ENCODE results near the gene XKR8.

Gene XKR8

DNA sequence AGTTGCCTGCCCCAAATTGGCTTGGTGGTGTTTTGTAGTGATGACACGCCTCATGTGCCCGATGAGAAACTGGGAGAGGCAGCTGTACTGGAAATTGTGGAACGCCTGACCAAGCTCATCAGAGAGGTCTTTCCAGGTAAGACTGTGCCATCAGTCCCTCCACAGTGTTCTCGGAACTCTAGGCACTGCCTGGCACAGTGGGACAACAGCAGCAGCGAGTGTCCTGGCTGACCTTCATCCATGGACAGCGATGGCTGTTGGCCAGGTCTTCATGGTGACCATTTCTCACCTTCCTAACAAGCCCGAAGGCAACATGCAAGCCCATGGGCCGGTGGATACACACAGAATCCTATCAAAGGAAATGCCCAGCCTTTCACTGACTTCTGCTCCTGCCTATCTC, 10.7 kb upstream of the XKR8 start:
- Histone ChIP-seq H3K36me3 (ENCODE audit: control insufficient read depth, insufficient read depth, low read length) (no peaks in the 10 kb centered on the region), H3K9ac (ENCODE audit: low read length) (no peak overlapping the region), H3K56ac (ENCODE audit: low read length) (no peak overlapping the region), H3K27ac (ENCODE audit: low read depth, low read length) (no peak overlapping the region), H3K79me2 (ENCODE audit: control insufficient read depth, insufficient read depth, low read length) (no peaks in the 10 kb centered on the region), H4K5ac (ENCODE audit: low read length) (no peak overlapping the region), H2BK15ac (replicated peaks; ENCODE audit: low read depth) (no peak overlapping the region), H3K4ac (ENCODE audit: low read depth, low read length) (no peak overlapping the region), H2AK5ac (ENCODE audit: low read length) (no peak overlapping the region), H2BK5ac (ENCODE audit: low read length) (no peak overlapping the region), H3K4me3 (ENCODE audit: low read length) (no peak overlapping the region), H3K4me1 (ENCODE audit: control insufficient read depth, low read depth, low read length) (no peaks in the 10 kb centered on the region), H2BK120ac (ENCODE audit: low read depth, low read length) (no peak overlapping the region), H3K4me2 (ENCODE audit: low read length) (no peak overlapping the region), H3K18ac (ENCODE audit: low read length) (no peak overlapping the region), H3K79me1 (ENCODE audit: low read length) (no peaks in the 10 kb centered on the region), H4K8ac (ENCODE audit: low read depth, low read length) (no peak overlapping the region), H3K23ac (ENCODE audit: low read length) (no peak overlapping the region), H3K27me3 (ENCODE audit: insufficient read depth, low read length, poor library complexity) (no peaks in the 10 kb centered on the region)
- no CpG with 5 or more reads among the region's 8 CpGs for WGBS (ENCODE audit: extremely low coverage, insufficient coverage, low lambda C conversion rate)
- DNase-seq = no peak

DNA sequence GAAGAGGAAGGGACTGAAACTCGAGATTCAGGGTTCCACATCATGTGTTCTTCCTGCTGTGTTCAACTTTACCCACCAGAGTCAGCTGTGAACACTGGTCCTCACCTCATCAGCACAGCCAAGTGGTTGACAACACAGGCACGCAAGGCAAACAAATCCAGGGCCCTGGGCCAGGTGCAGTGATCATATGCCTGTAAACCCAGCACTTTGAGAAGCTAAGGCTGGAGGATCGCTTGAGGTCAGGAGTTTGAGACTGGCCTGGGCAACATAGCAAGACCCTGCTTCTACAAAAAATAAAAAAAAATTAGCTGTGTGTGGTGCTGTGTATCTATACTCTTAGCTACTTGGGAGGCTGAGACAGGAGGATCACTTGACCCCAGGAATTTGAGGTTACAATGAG, 8.4 kb upstream of the XKR8 start:
- Histone ChIP-seq H3K4ac (ENCODE audit: low read depth, low read length) (no peak overlapping the region), H2BK120ac (ENCODE audit: low read depth, low read length) (no peak overlapping the region), H3K4me1 (ENCODE audit: control insufficient read depth, low read depth, low read length) (no peaks in the 10 kb centered on the region), H3K4me2 (ENCODE audit: low read length) (no peak overlapping the region), H3K56ac (ENCODE audit: low read length) (no peak overlapping the region), H3K36me3 (ENCODE audit: control insufficient read depth, insufficient read depth, low read length) (no peaks in the 10 kb centered on the region), H3K4me3 (ENCODE audit: low read length) (no peak overlapping the region), H2BK15ac (replicated peaks; ENCODE audit: low read depth) (no peak overlapping the region), H4K5ac (ENCODE audit: low read length) (no peak overlapping the region), H3K79me1 (ENCODE audit: low read length) (no peaks in the 10 kb centered on the region), H2AK5ac (ENCODE audit: low read length) (no peak overlapping the region), H3K27ac (ENCODE audit: low read depth, low read length) (no peak overlapping the region), H4K8ac (ENCODE audit: low read depth, low read length) (no peak overlapping the region), H3K79me2 (ENCODE audit: control insufficient read depth, insufficient read depth, low read length) (no peaks in the 10 kb centered on the region), H3K9ac (ENCODE audit: low read length) (no peak overlapping the region), H3K23ac (ENCODE audit: low read length) (no peak overlapping the region), H3K27me3 (ENCODE audit: insufficient read depth, low read length, poor library complexity) (no peaks in the 10 kb centered on the region), H3K18ac (ENCODE audit: low read length) (no peak overlapping the region), H2BK5ac (ENCODE audit: low read length) (no peak overlapping the region)
- no peak for DNase-seq
- WGBS (ENCODE audit: extremely low coverage, insufficient coverage, low lambda C conversion rate) = no CpG with 5 or more reads among the region's 3 CpGs

DNA sequence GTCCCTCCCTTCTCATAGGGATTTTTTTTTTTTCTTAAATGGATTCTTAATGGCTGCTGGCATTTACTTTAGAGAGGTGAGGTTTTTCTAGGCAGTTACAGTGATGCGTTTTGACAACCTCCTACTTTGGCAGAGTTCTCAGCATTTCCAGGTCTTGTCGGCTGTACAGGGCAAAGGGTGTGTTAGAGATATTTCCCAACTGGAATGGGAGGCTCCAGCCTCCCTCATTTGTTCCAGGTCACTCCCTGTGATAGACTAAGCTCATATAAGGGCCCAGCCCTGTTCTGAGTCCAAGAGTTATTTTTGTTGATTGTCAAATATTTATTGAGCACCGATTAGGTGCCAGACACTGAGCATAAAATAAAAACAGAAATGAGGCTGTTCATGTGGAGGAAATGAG, 7.6 kb upstream of the XKR8 start:
- Histone ChIP-seq H2BK15ac (replicated peaks; ENCODE audit: low read depth) (no peak overlapping the region), H3K79me2 (ENCODE audit: control insufficient read depth, insufficient read depth, low read length) (no peaks in the 10 kb centered on the region), H3K56ac (ENCODE audit: low read length) (no peak overlapping the region), H2AK5ac (ENCODE audit: low read length) (no peak overlapping the region), H4K8ac (ENCODE audit: low read depth, low read length) (no peak overlapping the region), H3K4me3 (ENCODE audit: low read length) (no peak overlapping the region), H2BK120ac (ENCODE audit: low read depth, low read length) (no peak overlapping the region), H3K36me3 (ENCODE audit: control insufficient read depth, insufficient read depth, low read length) (no peaks in the 10 kb centered on the region), H3K27ac (ENCODE audit: low read depth, low read length) (no peak overlapping the region), H3K18ac (ENCODE audit: low read length) (no peak overlapping the region), H3K9ac (ENCODE audit: low read length) (no peak overlapping the region), H4K5ac (ENCODE audit: low read length) (no peak overlapping the region), H3K4me1 (ENCODE audit: control insufficient read depth, low read depth, low read length) (no peaks in the 10 kb centered on the region), H3K27me3 (ENCODE audit: insufficient read depth, low read length, poor library complexity) (no peaks in the 10 kb centered on the region), H2BK5ac (ENCODE audit: low read length) (no peak overlapping the region), H3K79me1 (ENCODE audit: low read length) (no peaks in the 10 kb centered on the region), H3K4ac (ENCODE audit: low read depth, low read length) (no peak overlapping the region), H3K23ac (ENCODE audit: low read length) (no peak overlapping the region), H3K4me2 (ENCODE audit: low read length) (no peak overlapping the region)
- no CpG with 5 or more reads among the region's 3 CpGs for WGBS (ENCODE audit: extremely low coverage, insufficient coverage, low lambda C conversion rate)
- DNase-seq = no peak

DNA sequence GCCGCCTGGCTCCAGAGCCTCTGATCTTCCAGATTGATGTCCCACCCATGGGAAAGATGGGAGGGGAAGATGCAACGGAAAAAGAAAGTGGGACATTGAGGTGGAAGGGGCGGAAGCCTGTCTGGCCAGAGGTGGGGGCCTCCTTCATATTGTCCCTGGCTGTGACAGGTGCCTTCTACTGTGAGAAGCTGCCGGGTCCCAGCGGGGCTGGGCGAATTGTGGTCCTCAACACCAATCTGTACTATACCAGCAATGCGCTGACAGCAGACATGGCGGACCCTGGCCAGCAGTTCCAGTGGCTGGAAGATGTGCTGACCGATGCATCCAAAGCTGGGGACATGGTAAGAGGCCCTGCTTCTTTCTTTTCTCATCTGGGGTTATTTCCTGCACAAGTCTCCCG, 5.6 kb upstream of the XKR8 start:
- no peak overlapping the region for H4K5ac ChIP-seq (ENCODE audit: low read length)
- H2BK5ac ChIP-seq (ENCODE audit: low read length) = no peak overlapping the region
- no peak overlapping the region for H3K23ac ChIP-seq (ENCODE audit: low read length)
- H3K79me1 ChIP-seq (ENCODE audit: low read length) = no peaks in the 10 kb centered on the region
- no peak overlapping the region for H3K56ac ChIP-seq (ENCODE audit: low read length)
- no peaks in the 10 kb centered on the region for H3K79me2 ChIP-seq (ENCODE audit: control insufficient read depth, insufficient read depth, low read length)
- H2BK15ac ChIP-seq (replicated peaks; ENCODE audit: low read depth) = no peak overlapping the region
- no peak overlapping the region for H3K18ac ChIP-seq (ENCODE audit: low read length)
- H3K9ac ChIP-seq (ENCODE audit: low read length) = no peak overlapping the region
- H3K36me3 ChIP-seq (ENCODE audit: control insufficient read depth, insufficient read depth, low read length) = no peaks in the 10 kb centered on the region
- H3K4me2 ChIP-seq (ENCODE audit: low read length) = no peak overlapping the region
- no peaks in the 10 kb centered on the region for H3K4me1 ChIP-seq (ENCODE audit: control insufficient read depth, low read depth, low read length)
- WGBS (ENCODE audit: extremely low coverage, insufficient coverage, low lambda C conversion rate) = no CpG with 5 or more reads among the region's 10 CpGs
- H2BK120ac ChIP-seq (ENCODE audit: low read depth, low read length) = no peak overlapping the region
- no peak overlapping the region for H3K4me3 ChIP-seq (ENCODE audit: low read length)
- no peak overlapping the region for H4K8ac ChIP-seq (ENCODE audit: low read depth, low read length)
- H3K27me3 ChIP-seq (ENCODE audit: insufficient read depth, low read length, poor library complexity) = no peaks in the 10 kb centered on the region
- no peak overlapping the region for H3K4ac ChIP-seq (ENCODE audit: low read depth, low read length)
- H2AK5ac ChIP-seq (ENCODE audit: low read length) = no peak overlapping the region
- H3K27ac ChIP-seq (ENCODE audit: low read depth, low read length) = no peak overlapping the region
- DNase-seq = no peak

DNA sequence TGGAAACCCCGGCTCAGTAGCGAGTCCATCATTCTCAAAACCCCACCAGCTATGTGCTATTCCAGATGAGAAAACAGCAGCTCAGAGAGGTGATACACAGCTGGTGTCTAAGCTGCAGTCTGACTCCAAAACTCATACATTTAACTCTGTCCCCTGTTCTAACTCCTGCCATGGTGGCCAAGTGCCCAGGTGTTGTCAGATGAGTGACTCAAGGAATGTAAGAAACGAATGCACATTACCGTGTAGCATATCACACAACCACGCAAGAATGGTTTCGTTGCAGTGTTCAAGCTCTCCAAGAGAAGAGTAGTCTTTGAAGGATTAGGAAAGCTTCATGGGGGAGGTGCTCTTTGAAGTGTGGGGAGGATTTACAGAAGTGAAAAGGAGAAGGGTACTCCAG, 4.7 kb upstream of the XKR8 start:
- no peaks in the 10 kb centered on the region for H3K4me1 ChIP-seq (ENCODE audit: control insufficient read depth, low read depth, low read length)
- H2AK5ac ChIP-seq (ENCODE audit: low read length) = no peak overlapping the region
- no peak overlapping the region for H2BK120ac ChIP-seq (ENCODE audit: low read depth, low read length)
- no peak overlapping the region for H3K4me3 ChIP-seq (ENCODE audit: low read length)
- DNase-seq = no peak
- no peaks in the 10 kb centered on the region for H3K79me2 ChIP-seq (ENCODE audit: control insufficient read depth, insufficient read depth, low read length)
- H3K36me3 ChIP-seq (ENCODE audit: control insufficient read depth, insufficient read depth, low read length) = no peaks in the 10 kb centered on the region
- H2BK5ac ChIP-seq (ENCODE audit: low read length) = no peak overlapping the region
- no peak overlapping the region for H4K8ac ChIP-seq (ENCODE audit: low read depth, low read length)
- no peaks in the 10 kb centered on the region for H3K27me3 ChIP-seq (ENCODE audit: insufficient read depth, low read length, poor library complexity)
- H3K9ac ChIP-seq (ENCODE audit: low read length) = no peak overlapping the region
- no peak overlapping the region for H3K18ac ChIP-seq (ENCODE audit: low read length)
- no CpG with 5 or more reads among the region's 6 CpGs for WGBS (ENCODE audit: extremely low coverage, insufficient coverage, low lambda C conversion rate)
- H4K5ac ChIP-seq (ENCODE audit: low read length) = no peak overlapping the region
- no peak overlapping the region for H3K23ac ChIP-seq (ENCODE audit: low read length)
- H3K27ac ChIP-seq (ENCODE audit: low read depth, low read length) = no peak overlapping the region
- H2BK15ac ChIP-seq (replicated peaks; ENCODE audit: low read depth) = no peak overlapping the region
- H3K4ac ChIP-seq (ENCODE audit: low read depth, low read length) = no peak overlapping the region
- H3K4me2 ChIP-seq (ENCODE audit: low read length) = no peak overlapping the region
- H3K79me1 ChIP-seq (ENCODE audit: low read length) = no peaks in the 10 kb centered on the region
- H3K56ac ChIP-seq (ENCODE audit: low read length) = no peak overlapping the region

DNA sequence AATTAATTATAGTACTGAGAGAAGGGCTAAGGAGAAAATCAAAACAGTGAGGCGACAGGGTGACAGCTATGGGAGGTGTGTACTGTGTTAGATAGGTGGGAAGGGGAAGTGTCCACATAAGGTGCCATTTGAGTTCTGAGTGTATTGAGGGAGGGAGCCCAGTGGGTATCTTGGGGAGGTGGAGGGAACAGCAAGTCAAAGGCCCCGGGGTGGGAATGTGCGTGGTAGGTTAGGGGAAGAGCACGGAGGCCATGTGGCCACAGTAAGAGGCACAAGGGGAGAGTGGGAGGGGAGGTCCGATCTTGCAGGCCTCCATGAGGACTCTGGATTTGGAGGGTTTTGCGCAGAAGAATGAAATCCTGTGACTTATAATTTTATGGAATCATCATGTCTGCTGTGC, 3.0 kb upstream of the XKR8 start:
- Histone ChIP-seq H3K9ac (ENCODE audit: low read length) (no peak overlapping the region), H3K4me3 (ENCODE audit: low read length) (no peak overlapping the region), H3K18ac (ENCODE audit: low read length) (no peak overlapping the region), H3K4me2 (ENCODE audit: low read length) (no peak overlapping the region), H2AK5ac (ENCODE audit: low read length) (no peak overlapping the region), H3K4me1 (ENCODE audit: control insufficient read depth, low read depth, low read length) (peaks cover 3% of the 10 kb centered on the region), H3K56ac (ENCODE audit: low read length) (no peak overlapping the region), H3K27ac (ENCODE audit: low read depth, low read length) (no peak overlapping the region), H2BK5ac (ENCODE audit: low read length) (no peak overlapping the region), H3K79me1 (ENCODE audit: low read length) (peaks cover 8% of the 10 kb centered on the region), H3K79me2 (ENCODE audit: control insufficient read depth, insufficient read depth, low read length) (no peaks in the 10 kb centered on the region), H2BK15ac (replicated peaks; ENCODE audit: low read depth) (no peak overlapping the region), H3K23ac (ENCODE audit: low read length) (no peak overlapping the region), H3K36me3 (ENCODE audit: control insufficient read depth, insufficient read depth, low read length) (no peaks in the 10 kb centered on the region), H4K8ac (ENCODE audit: low read depth, low read length) (no peak overlapping the region), H2BK120ac (ENCODE audit: low read depth, low read length) (no peak overlapping the region), H3K27me3 (ENCODE audit: insufficient read depth, low read length, poor library complexity) (no peaks in the 10 kb centered on the region), H3K4ac (ENCODE audit: low read depth, low read length) (no peak overlapping the region), H4K5ac (ENCODE audit: low read length) (no peak overlapping the region)
- no CpG with 5 or more reads among the region's 6 CpGs for WGBS (ENCODE audit: extremely low coverage, insufficient coverage, low lambda C conversion rate)
- no peak for DNase-seq

Data from mesendoderm (in vitro differentiated cells).